ENCODE data around the gene COL16A1. TPM values are rescaled to one million over a fixed set of nuclear protein-coding genes. Genes with fewer than 3 reads are reported as not detected.

Gene COL16A1
- total RNA-seq, 1 experiment from 2014 or later, result 6.2 TPM

GRCh38 chr1:31691951-31692350, 11.9 kb downstream of the COL16A1 start:
- no peak overlapping the region for H3K27ac ChIP-seq (ENCODE audit: insufficient read length, low read depth, low read length)
- no peaks in the 10 kb centered on the region for H3K9me3 ChIP-seq (ENCODE audit: control insufficient read depth, low read depth, low read length)

More at GRCh38 chr1:31691951-31692350, 11.9 kb downstream of the COL16A1 start:
- no peak for DNase-seq
- Histone ChIP-seq H2BK15ac (ENCODE audit: low read depth, low read length) (no peak overlapping the region), H2AFZ (ENCODE audit: low read length) (no peak overlapping the region), H4K91ac (ENCODE audit: insufficient read length, low read depth, low read length) (no peak overlapping the region), H3K23ac (ENCODE audit: insufficient read length, low read depth, low read length) (no peak overlapping the region), H3K79me2 (ENCODE audit: insufficient read depth, low read length) (no peaks in the 10 kb centered on the region), H4K5ac (ENCODE audit: insufficient read length, low read depth, low read length) (no peak overlapping the region), H3K4ac (ENCODE audit: low read depth, low read length) (no peak overlapping the region), H3T11ph (ENCODE audit: low read length) (no peak overlapping the region), H4K20me1 (ENCODE audit: control insufficient read depth, insufficient read depth, insufficient read length) (no peaks in the 10 kb centered on the region), H3K4me1 (ENCODE audit: insufficient read depth, low read length) (no peaks in the 10 kb centered on the region), H2AK5ac (ENCODE audit: insufficient read length, low read length) (no peak overlapping the region), H3K79me1 (ENCODE audit: insufficient read depth, low read depth, low read length, poor library complexity, severe bottlenecking) (no peaks in the 10 kb centered on the region), H3K23me2 (ENCODE audit: insufficient read length, low read depth, low read length, poor library complexity, severe bottlenecking) (no peaks in the 10 kb centered on the region), H3K18ac (ENCODE audit: insufficient read length, low read depth, low read length) (no peak overlapping the region), H3K4me2 (ENCODE audit: insufficient read depth, insufficient read length, low read length) (no peak overlapping the region), H3K9ac (ENCODE audit: extremely low read depth, insufficient read length, low read length) (no peak overlapping the region), H3K27me3 (ENCODE audit: insufficient read depth, low read length) (no peaks in the 10 kb centered on the region), H2BK20ac (ENCODE audit: low read depth, low read length, poor library complexity, severe bottlenecking) (no peak overlapping the region), H2BK12ac (ENCODE audit: insufficient read length, low read depth, low read length) (no peak overlapping the region), H3K56ac (ENCODE audit: insufficient read length, low read depth, low read length) (no peak overlapping the region), H4K8ac (replicated peaks; ENCODE audit: insufficient read length, low read depth, low read length) (no peak overlapping the region), H2BK120ac (ENCODE audit: low read depth, low read length, poor library complexity, severe bottlenecking) (no peak overlapping the region), H3K14ac (ENCODE audit: insufficient read depth, low read length) (no peak overlapping the region), H2BK5ac (ENCODE audit: insufficient read length, low read length) (no peak overlapping the region)
- Mint-ChIP-seq H3K9me3 (no peaks in the 10 kb centered on the region), H3K27me3 (ENCODE audit: low read depth) (no peaks in the 10 kb centered on the region), H3K36me3 (ENCODE audit: insufficient read depth in 1 of 3, low read depth in 3 of 3) (no peaks in the 10 kb centered on the region), H3K4me3 (no peak overlapping the region), H3K27ac (no peak overlapping the region), H3K4me1 (peaks cover 8 to 16% of the 10 kb centered on the region in 2 experiments)
- no peak for TF ChIP-seq CTCF (conservative IDR thresholded peaks at IDR 0.05)
- WGBS (ENCODE audit: extremely low coverage, insufficient read length, low lambda C conversion rate), result no CpG with 5 or more reads among the region's 11 CpGs

Measured in H9 (cell line).